Measurements from ENCODE around the gene ATG16L2. TPM values are rescaled to one million over a fixed set of nuclear protein-coding genes. Genes with fewer than 3 reads are reported as not detected.

ATG16L2 gene
- total RNA-seq, 1 experiment from 2014 or later: 22.2 TPM

DNA sequence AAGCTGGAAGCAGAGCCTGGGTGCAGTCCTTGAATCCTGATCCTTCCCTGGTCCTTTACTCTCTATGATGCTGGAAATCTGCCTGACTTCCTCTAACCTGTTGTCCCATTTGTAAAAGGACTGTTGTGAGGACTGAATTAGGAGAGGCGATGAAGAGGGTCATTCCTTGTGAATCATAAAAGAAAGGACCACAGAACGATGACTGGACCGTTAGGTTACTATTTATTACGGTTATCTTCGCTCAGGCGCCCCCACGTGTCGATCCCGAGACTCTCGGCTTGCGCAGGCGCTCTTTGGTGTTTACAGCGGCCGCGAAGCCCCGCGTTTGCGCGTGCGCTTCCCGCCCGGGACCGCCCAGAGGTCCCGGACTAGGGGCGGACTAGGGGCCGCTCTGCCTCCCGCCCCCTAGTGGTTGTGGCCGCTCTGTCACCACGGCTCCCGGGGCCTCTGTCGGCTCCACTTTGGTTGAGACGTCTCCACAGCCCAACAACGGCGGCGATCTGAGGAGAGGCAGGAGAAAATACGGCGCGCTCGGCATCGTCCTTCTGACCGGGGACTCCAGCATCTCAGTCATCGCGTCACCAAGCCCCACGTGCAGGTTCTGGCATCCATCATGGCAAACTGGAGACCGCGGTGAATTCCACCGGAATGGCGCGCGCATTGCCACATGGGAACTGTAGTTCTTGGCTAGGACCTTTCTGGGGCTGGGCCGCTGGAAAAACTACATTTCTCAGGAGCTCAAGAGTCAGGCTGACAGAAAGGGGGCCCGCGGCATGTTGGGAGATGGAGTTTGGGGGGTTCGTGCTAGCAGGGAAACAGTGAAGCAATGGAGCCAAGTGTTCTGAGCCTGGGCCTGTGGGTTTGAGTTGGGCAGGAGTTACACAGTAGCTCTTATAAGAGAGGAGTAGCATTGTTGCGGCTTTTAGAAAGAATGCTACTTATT is 20.5 kb upstream of the ATG16L2 start, which contains the start of gene STARD10 (continued):
- TF ChIP-seq, protein P1, sequence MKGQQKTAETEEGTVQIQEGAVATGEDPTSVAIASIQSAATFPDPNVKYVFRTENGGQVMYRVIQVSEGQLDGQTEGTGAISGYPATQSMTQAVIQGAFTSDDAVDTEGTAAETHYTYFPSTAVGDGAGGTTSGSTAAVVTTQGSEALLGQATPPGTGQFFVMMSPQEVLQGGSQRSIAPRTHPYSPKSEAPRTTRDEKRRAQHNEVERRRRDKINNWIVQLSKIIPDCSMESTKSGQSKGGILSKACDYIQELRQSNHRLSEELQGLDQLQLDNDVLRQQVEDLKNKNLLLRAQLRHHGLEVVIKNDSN (CRISPR knock-in tag; IDR thresholded peaks at IDR 0.05): peak; percentile 34
- TF ChIP-seq TEAD1 (CRISPR knock-in tag; IDR thresholded peaks at IDR 0.05) (peak; percentile 51; the same call in 1 of the 2 replicates), ZNF219 (CRISPR knock-in tag; IDR thresholded peaks at IDR 0.05; ENCODE audit: borderline replicate concordance) (no peak), TEAD4 (CRISPR knock-in tag; IDR thresholded peaks at IDR 0.05) (peak; percentile 50; the same call in 1 of the 2 replicates), ZNF232 (CRISPR knock-in tag; IDR thresholded peaks at IDR 0.05) (peak; percentile 76; the same call in 1 of the 2 replicates), ZNF671 (CRISPR knock-in tag; IDR thresholded peaks at IDR 0.05) (no peak), TCF7 (CRISPR knock-in tag; IDR thresholded peaks at IDR 0.05; ENCODE audit: low read depth) (no peak), ELF4 (CRISPR knock-in tag; IDR thresholded peaks at IDR 0.05; ENCODE audit: low read depth) (no peak), MXD4 (CRISPR knock-in tag; IDR thresholded peaks at IDR 0.05; ENCODE audit: borderline replicate concordance) (no peak), JAZF1 (CRISPR knock-in tag; IDR thresholded peaks at IDR 0.05) (no peak), FOXK1 (CRISPR knock-in tag; IDR thresholded peaks at IDR 0.05) (peak; percentile 93), ZNF317 (CRISPR knock-in tag; IDR thresholded peaks at IDR 0.05; ENCODE audit: borderline replicate concordance, low read depth) (no peak), NR3C1 (CRISPR knock-in tag; conservative IDR thresholded peaks at IDR 0.05; ENCODE audit: low read depth) (no peak), EMX1 (CRISPR knock-in tag; IDR thresholded peaks at IDR 0.05) (no peak), ZNF138 (CRISPR knock-in tag; conservative IDR thresholded peaks at IDR 0.05) (no peak), FOXP1 (CRISPR knock-in tag; IDR thresholded peaks at IDR 0.05; ENCODE audit: borderline replicate concordance) (peak; percentile 26; the same call in 1 of the 2 replicates), ZNF396 (CRISPR knock-in tag; IDR thresholded peaks at IDR 0.05; ENCODE audit: borderline replicate concordance) (no peak), SP1 (CRISPR knock-in tag; conservative IDR thresholded peaks at IDR 0.05) (peak; percentile 71), ATF1 (CRISPR knock-in tag; IDR thresholded peaks at IDR 0.05) (no peak), CREB1 (CRISPR knock-in tag; IDR thresholded peaks at IDR 0.05) (no peak), GTF2I (CRISPR knock-in tag; conservative IDR thresholded peaks at IDR 0.05) (no peak)
- TF ChIP-seq, protein P2, sequence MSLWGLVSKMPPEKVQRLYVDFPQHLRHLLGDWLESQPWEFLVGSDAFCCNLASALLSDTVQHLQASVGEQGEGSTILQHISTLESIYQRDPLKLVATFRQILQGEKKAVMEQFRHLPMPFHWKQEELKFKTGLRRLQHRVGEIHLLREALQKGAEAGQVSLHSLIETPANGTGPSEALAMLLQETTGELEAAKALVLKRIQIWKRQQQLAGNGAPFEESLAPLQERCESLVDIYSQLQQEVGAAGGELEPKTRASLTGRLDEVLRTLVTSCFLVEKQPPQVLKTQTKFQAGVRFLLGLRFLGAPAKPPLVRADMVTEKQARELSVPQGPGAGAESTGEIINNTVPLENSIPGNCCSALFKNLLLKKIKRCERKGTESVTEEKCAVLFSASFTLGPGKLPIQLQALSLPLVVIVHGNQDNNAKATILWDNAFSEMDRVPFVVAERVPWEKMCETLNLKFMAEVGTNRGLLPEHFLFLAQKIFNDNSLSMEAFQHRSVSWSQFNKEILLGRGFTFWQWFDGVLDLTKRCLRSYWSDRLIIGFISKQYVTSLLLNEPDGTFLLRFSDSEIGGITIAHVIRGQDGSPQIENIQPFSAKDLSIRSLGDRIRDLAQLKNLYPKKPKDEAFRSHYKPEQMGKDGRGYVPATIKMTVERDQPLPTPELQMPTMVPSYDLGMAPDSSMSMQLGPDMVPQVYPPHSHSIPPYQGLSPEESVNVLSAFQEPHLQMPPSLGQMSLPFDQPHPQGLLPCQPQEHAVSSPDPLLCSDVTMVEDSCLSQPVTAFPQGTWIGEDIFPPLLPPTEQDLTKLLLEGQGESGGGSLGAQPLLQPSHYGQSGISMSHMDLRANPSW (CRISPR knock-in tag; conservative IDR thresholded peaks at IDR 0.05; ENCODE audit: low read depth): no peak
- TF ChIP-seq, protein P3, sequence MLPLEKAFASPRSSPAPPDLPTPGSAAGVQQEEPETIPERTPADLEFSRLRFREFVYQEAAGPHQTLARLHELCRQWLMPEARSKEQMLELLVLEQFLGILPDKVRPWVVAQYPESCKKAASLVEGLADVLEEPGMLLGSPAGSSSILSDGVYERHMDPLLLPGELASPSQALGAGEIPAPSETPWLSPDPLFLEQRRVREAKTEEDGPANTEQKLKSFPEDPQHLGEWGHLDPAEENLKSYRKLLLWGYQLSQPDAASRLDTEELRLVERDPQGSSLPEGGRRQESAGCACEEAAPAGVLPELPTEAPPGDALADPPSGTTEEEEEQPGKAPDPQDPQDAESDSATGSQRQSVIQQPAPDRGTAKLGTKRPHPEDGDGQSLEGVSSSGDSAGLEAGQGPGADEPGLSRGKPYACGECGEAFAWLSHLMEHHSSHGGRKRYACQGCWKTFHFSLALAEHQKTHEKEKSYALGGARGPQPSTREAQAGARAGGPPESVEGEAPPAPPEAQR (CRISPR knock-in tag; IDR thresholded peaks at IDR 0.05): no peak
- TF ChIP-seq, protein P4, sequence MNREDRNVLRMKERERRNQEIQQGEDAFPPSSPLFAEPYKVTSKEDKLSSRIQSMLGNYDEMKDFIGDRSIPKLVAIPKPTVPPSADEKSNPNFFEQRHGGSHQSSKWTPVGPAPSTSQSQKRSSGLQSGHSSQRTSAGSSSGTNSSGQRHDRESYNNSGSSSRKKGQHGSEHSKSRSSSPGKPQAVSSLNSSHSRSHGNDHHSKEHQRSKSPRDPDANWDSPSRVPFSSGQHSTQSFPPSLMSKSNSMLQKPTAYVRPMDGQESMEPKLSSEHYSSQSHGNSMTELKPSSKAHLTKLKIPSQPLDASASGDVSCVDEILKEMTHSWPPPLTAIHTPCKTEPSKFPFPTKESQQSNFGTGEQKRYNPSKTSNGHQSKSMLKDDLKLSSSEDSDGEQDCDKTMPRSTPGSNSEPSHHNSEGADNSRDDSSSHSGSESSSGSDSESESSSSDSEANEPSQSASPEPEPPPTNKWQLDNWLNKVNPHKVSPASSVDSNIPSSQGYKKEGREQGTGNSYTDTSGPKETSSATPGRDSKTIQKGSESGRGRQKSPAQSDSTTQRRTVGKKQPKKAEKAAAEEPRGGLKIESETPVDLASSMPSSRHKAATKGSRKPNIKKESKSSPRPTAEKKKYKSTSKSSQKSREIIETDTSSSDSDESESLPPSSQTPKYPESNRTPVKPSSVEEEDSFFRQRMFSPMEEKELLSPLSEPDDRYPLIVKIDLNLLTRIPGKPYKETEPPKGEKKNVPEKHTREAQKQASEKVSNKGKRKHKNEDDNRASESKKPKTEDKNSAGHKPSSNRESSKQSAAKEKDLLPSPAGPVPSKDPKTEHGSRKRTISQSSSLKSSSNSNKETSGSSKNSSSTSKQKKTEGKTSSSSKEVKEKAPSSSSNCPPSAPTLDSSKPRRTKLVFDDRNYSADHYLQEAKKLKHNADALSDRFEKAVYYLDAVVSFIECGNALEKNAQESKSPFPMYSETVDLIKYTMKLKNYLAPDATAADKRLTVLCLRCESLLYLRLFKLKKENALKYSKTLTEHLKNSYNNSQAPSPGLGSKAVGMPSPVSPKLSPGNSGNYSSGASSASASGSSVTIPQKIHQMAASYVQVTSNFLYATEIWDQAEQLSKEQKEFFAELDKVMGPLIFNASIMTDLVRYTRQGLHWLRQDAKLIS (CRISPR knock-in tag; IDR thresholded peaks at IDR 0.05; ENCODE audit: borderline replicate concordance): no peak
- TF ChIP-seq, protein P5, sequence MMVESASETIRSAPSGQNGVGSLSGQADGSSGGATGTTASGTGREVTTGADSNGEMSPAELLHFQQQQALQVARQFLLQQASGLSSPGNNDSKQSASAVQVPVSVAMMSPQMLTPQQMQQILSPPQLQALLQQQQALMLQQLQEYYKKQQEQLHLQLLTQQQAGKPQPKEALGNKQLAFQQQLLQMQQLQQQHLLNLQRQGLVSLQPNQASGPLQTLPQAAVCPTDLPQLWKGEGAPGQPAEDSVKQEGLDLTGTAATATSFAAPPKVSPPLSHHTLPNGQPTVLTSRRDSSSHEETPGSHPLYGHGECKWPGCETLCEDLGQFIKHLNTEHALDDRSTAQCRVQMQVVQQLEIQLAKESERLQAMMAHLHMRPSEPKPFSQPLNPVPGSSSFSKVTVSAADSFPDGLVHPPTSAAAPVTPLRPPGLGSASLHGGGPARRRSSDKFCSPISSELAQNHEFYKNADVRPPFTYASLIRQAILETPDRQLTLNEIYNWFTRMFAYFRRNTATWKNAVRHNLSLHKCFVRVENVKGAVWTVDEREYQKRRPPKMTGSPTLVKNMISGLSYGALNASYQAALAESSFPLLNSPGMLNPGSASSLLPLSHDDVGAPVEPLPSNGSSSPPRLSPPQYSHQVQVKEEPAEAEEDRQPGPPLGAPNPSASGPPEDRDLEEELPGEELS (CRISPR knock-in tag; IDR thresholded peaks at IDR 0.05): no peak
- TF ChIP-seq, protein P6, sequence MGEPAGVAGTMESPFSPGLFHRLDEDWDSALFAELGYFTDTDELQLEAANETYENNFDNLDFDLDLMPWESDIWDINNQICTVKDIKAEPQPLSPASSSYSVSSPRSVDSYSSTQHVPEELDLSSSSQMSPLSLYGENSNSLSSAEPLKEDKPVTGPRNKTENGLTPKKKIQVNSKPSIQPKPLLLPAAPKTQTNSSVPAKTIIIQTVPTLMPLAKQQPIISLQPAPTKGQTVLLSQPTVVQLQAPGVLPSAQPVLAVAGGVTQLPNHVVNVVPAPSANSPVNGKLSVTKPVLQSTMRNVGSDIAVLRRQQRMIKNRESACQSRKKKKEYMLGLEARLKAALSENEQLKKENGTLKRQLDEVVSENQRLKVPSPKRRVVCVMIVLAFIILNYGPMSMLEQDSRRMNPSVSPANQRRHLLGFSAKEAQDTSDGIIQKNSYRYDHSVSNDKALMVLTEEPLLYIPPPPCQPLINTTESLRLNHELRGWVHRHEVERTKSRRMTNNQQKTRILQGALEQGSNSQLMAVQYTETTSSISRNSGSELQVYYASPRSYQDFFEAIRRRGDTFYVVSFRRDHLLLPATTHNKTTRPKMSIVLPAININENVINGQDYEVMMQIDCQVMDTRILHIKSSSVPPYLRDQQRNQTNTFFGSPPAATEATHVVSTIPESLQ (CRISPR knock-in tag; IDR thresholded peaks at IDR 0.05): no peak
